Measurements from ENCODE around the gene EPS15.
"Not testable (repeated sequence)": the region's sequence is repeated elsewhere in the genome, so short reads cannot be mapped to it uniquely, and the experiment has no call there.

The EPS15 gene

DNA sequence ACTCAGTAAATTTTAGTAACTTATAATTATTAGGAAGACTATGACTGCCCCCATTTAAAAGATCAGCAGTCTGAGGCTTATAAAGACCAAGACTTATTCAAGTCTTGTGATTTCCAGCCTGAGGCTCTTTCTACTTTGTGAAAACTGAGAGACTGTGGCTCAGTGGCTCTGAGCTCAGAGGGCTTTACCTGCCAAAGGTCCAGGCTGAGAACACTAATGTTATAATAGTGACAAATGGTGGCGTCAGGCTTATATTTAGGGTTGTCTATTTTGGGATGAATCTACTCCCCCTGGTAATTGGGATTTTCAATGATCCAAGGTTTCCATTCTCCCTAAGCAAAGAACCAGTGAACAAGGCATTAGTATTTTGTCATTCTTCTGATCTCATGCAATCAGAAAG lies 42.6 kb upstream of the EPS15 start:
- TF ChIP-seq ARNT (IDR thresholded peaks at IDR 0.05): no peak
- TF ChIP-seq FOXM1 (IDR thresholded peaks at IDR 0.05; ENCODE audit: borderline replicate concordance): no peak
- TF ChIP-seq NFRKB (IDR thresholded peaks at IDR 0.05): no peak
- no peak for TF ChIP-seq BHLHE40 (IDR thresholded peaks at IDR 0.05; ENCODE audit: borderline replicate concordance)
- TF ChIP-seq SUZ12 (IDR thresholded peaks at IDR 0.05): no peak
- ChIA-PET POLR2A (interaction anchor here (1.1 kb wide), 1 partner anchor 45 kb away, joined by 3 read pairs; no protein-coding TSS in a partner anchor), CTCF (no interaction called here)
- DNase-seq (ENCODE audit: extremely low spot score): no peak

DNA sequence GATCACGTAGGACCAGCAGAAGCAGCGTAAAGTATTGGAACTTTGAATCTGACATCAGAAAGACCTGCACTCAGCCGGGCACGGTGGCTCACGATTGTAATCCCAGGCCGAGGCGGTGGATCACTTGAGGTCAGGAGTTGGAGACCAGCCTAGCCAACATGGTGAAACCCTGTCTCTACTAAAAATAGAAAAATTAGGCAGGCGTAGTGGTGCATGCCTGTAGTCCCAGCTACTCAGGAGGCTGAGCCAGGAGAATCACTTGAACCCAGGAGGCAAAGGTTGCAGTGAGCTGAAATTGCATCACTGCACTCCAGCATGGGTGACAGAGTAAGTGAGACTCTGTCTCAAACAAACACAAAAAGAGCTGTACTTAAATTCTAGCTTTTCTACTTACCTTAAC lies 41.8 kb upstream of the EPS15 start:
- POLR2A ChIA-PET: not testable (repeated sequence)
- CTCF ChIA-PET: interaction anchor here (0.6 kb wide), 1 partner anchor 450 kb away, joined by 4 read pairs; no protein-coding TSS in a partner anchor

DNA sequence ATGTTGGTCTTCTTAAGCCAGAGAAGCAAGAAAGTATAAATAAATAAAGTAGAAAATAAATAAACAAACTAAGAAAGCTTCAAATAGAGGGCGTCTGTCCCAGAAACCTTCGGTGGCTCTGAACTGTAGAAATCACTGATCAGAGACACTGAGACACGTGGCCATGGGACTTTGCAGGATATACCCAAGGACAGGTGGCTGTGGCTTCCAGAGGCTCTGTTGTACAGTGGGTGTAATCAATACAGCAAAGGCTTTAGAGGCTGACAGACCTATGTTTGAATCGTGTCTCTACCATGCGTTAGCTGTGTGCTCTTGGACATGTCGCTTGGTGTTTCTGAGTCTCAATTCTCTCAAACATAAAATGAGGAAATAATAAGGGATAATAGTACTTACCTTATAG lies 41.0 kb upstream of the EPS15 start:
- DNase-seq (ENCODE audit: extremely low spot score): no peak
- ChIA-PET POLR2A (no interaction called here), CTCF (no interaction called here)
- TF ChIP-seq BHLHE40 (IDR thresholded peaks at IDR 0.05; ENCODE audit: borderline replicate concordance) (no peak), LEF1 (IDR thresholded peaks at IDR 0.05; ENCODE audit: borderline replicate concordance) (no peak), CTBP1 (IDR thresholded peaks at IDR 0.05; ENCODE audit: borderline replicate concordance) (no peak), ARNT (IDR thresholded peaks at IDR 0.05) (no peak), TARDBP (IDR thresholded peaks at IDR 0.05) (no peak), NFRKB (IDR thresholded peaks at IDR 0.05) (no peak), FOXK2 (IDR thresholded peaks at IDR 0.05) (no peak), ZNF384 (IDR thresholded peaks at IDR 0.05) (no peak), SP1 (IDR thresholded peaks at IDR 0.05) (no peak), SUZ12 (IDR thresholded peaks at IDR 0.05) (no peak), FOXA1 (IDR thresholded peaks at IDR 0.05) (no peak), FOXM1 (IDR thresholded peaks at IDR 0.05; ENCODE audit: borderline replicate concordance) (no peak), ELF4 (IDR thresholded peaks at IDR 0.05) (no peak), L3MBTL2 (conservative IDR thresholded peaks at IDR 0.05) (no peak), HDGF (IDR thresholded peaks at IDR 0.05; ENCODE audit: borderline replicate concordance) (no peak)
- TF ChIP-seq, protein P1, sequence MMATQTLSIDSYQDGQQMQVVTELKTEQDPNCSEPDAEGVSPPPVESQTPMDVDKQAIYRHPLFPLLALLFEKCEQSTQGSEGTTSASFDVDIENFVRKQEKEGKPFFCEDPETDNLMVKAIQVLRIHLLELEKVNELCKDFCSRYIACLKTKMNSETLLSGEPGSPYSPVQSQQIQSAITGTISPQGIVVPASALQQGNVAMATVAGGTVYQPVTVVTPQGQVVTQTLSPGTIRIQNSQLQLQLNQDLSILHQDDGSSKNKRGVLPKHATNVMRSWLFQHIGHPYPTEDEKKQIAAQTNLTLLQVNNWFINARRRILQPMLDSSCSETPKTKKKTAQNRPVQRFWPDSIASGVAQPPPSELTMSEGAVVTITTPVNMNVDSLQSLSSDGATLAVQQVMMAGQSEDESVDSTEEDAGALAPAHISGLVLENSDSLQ (IDR thresholded peaks at IDR 0.05): no peak

More for the DNA sequence above, 41.8 kb upstream of the EPS15 start:
- not testable (repeated sequence) for DNase-seq (ENCODE audit: extremely low spot score)

DNA sequence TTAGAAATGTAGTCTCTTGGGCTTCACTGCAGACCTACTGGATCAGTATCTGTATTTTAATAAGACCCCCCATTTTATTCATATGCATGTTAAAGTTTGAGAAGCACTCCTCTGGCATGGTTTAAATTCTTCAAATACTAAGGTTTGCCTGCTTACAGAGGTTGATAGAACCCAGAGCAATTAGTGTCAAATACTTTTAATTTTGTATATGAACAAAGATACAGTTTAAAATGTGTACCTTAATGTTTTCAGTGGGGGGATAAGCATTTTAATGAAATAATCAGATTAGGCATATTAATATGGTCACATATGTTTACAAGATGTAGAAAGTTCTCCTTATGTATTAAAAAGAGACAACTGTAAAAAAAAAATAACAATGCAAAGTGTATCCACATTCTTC lies 40.4 kb upstream of the EPS15 start:
- TF ChIP-seq FOXK2 (IDR thresholded peaks at IDR 0.05) (no peak), L3MBTL2 (conservative IDR thresholded peaks at IDR 0.05) (no peak), FOXA1 (IDR thresholded peaks at IDR 0.05) (no peak), ZNF384 (IDR thresholded peaks at IDR 0.05) (no peak)
- ChIA-PET CTCF (no interaction called here), POLR2A (no interaction called here)
- no peak for DNase-seq (ENCODE audit: extremely low spot score)

DNA sequence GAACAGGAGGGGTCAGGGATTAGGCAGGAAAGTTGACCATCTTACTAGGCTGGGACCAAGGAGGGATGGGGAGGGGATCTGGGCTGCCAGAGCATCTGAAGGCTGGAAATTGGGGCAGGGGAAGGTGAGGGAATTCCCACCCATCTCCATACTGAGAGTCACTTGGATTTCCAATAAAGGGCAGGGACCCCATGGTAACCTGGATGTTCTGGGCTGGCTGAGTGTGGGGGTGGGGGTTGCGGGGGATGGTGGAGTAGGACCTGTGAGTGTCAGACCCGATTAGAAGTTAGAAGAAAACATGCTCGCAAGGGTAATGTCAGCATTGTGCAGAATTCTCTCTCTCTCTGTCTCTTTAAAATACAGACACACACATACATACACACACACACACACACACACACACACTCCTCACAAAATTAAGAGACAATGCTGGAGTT lies 40.0 kb upstream of the EPS15 start:
- DNase-seq (ENCODE audit: extremely low spot score): no peak
- CTCF ChIA-PET: no interaction called here
- TF ChIP-seq LEF1 (IDR thresholded peaks at IDR 0.05; ENCODE audit: borderline replicate concordance): no peak
- TF ChIP-seq, protein P1 (IDR thresholded peaks at IDR 0.05): no peak
- no peak for TF ChIP-seq L3MBTL2 (conservative IDR thresholded peaks at IDR 0.05)
- TF ChIP-seq BHLHE40 (IDR thresholded peaks at IDR 0.05; ENCODE audit: borderline replicate concordance): no peak
- no peak for TF ChIP-seq FOXM1 (IDR thresholded peaks at IDR 0.05; ENCODE audit: borderline replicate concordance)
- TF ChIP-seq SUZ12 (IDR thresholded peaks at IDR 0.05): no peak
- no peak for TF ChIP-seq ARNT (IDR thresholded peaks at IDR 0.05)
- no peak for TF ChIP-seq ZNF384 (IDR thresholded peaks at IDR 0.05)
- no peak for TF ChIP-seq NFRKB (IDR thresholded peaks at IDR 0.05)
- no peak for TF ChIP-seq SP1 (IDR thresholded peaks at IDR 0.05)
- TF ChIP-seq HDGF (IDR thresholded peaks at IDR 0.05; ENCODE audit: borderline replicate concordance): no peak
- TF ChIP-seq ELF4 (IDR thresholded peaks at IDR 0.05): no peak
- TF ChIP-seq FOXK2 (IDR thresholded peaks at IDR 0.05): no peak
- no peak for TF ChIP-seq CTBP1 (IDR thresholded peaks at IDR 0.05; ENCODE audit: borderline replicate concordance)
- no peak for TF ChIP-seq TARDBP (IDR thresholded peaks at IDR 0.05)
- no peak for TF ChIP-seq FOXA1 (IDR thresholded peaks at IDR 0.05)
- POLR2A ChIA-PET: no interaction called here

DNA sequence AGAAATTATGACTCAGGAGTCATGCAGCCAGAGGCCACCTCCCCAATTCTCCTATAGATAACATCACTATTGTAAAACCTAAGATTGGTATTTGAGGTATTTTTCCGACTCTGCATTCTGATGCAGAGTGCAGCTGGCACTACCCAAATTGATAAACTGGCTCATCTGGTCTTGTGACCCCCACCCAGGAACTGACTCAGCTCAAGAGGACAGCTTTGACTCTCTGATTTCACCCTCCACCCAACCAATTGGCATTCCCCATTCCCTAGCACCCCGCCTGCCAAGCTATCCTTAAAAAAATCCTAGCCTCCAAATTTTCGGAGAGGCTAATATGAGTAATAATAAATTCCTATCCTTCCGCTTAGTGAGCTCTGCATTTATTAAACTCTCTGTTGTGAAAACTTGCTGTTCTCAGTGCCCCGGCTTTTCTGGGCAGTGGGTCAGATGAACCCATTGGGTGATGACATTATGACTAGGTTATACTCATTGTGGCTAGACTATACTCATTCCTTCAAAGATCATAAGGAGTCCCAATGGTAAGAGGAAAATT lies 39.4 kb upstream of the EPS15 start:
- no peak for TF ChIP-seq FOXM1 (IDR thresholded peaks at IDR 0.05; ENCODE audit: borderline replicate concordance)
- TF ChIP-seq TARDBP (IDR thresholded peaks at IDR 0.05): no peak
- TF ChIP-seq HDGF (IDR thresholded peaks at IDR 0.05; ENCODE audit: borderline replicate concordance): no peak
- TF ChIP-seq ELF4 (IDR thresholded peaks at IDR 0.05): no peak
- TF ChIP-seq ZNF384 (IDR thresholded peaks at IDR 0.05): no peak
- TF ChIP-seq FOXA1 (IDR thresholded peaks at IDR 0.05): no peak
- TF ChIP-seq NFRKB (IDR thresholded peaks at IDR 0.05): no peak
- TF ChIP-seq, protein P1 (IDR thresholded peaks at IDR 0.05): no peak
- no peak for TF ChIP-seq SUZ12 (IDR thresholded peaks at IDR 0.05)
- no peak for TF ChIP-seq ARNT (IDR thresholded peaks at IDR 0.05)
- no peak for TF ChIP-seq CTBP1 (IDR thresholded peaks at IDR 0.05; ENCODE audit: borderline replicate concordance)
- no peak for TF ChIP-seq L3MBTL2 (conservative IDR thresholded peaks at IDR 0.05)
- no peak for TF ChIP-seq SP1 (IDR thresholded peaks at IDR 0.05)
- ChIA-PET CTCF (no interaction called here), POLR2A (no interaction called here)
- DNase-seq (ENCODE audit: extremely low spot score): no peak

DNA sequence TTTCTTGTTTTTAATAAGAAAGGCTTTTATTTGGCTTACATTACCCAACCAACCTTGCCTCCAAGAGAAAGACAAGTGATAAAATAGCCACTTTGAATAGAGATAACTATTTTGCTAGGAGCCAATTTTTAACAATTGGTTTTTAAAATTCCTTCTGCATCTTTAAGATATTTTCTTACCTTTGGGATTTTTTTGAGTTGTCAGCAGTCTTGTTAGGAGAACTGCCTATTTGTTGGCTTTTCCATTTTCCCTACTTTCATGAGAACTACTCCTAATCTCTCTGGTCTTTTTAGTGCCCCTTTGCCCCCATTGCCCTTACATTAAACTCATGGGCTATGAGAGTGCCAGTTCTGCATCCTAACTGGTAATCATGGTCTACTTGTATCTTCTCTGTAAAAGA lies 38.1 kb upstream of the EPS15 start:
- no peak for DNase-seq (ENCODE audit: extremely low spot score)
- CTCF ChIA-PET: no interaction called here
- POLR2A ChIA-PET: no interaction called here
- TF ChIP-seq CTBP1 (IDR thresholded peaks at IDR 0.05; ENCODE audit: borderline replicate concordance): no peak
- TF ChIP-seq BHLHE40 (IDR thresholded peaks at IDR 0.05; ENCODE audit: borderline replicate concordance): no peak
- no peak for TF ChIP-seq NFRKB (IDR thresholded peaks at IDR 0.05)
- TF ChIP-seq ELF4 (IDR thresholded peaks at IDR 0.05): no peak
- TF ChIP-seq ARNT (IDR thresholded peaks at IDR 0.05): no peak
- no peak for TF ChIP-seq ZNF384 (IDR thresholded peaks at IDR 0.05)
- no peak for TF ChIP-seq HDGF (IDR thresholded peaks at IDR 0.05; ENCODE audit: borderline replicate concordance)
- TF ChIP-seq TARDBP (IDR thresholded peaks at IDR 0.05): no peak
- no peak for TF ChIP-seq SUZ12 (IDR thresholded peaks at IDR 0.05)
- no peak for TF ChIP-seq LEF1 (IDR thresholded peaks at IDR 0.05; ENCODE audit: borderline replicate concordance)
- no peak for TF ChIP-seq L3MBTL2 (conservative IDR thresholded peaks at IDR 0.05)
- TF ChIP-seq, protein P1 (IDR thresholded peaks at IDR 0.05): no peak
- TF ChIP-seq FOXM1 (IDR thresholded peaks at IDR 0.05; ENCODE audit: borderline replicate concordance): no peak
- no peak for TF ChIP-seq SP1 (IDR thresholded peaks at IDR 0.05)
- TF ChIP-seq FOXK2 (IDR thresholded peaks at IDR 0.05): no peak

All from HEK293T (cell line).